Fibroblast of skin of right quadriceps (primary cell): ENCODE data around the gene KDSR.

Experiments used
- DNase-seq: peaks from one replicate; pipeline ENCODE4 v3.0.0-alpha.2; 2013

KDSR gene

GRCh38 chr18:63302636-63303405, 64.2 kb downstream of the KDSR start:
- DNase-seq = no peak

- no peak for DNase-seq
These were observed 64.8 kb downstream of the KDSR start for GRCh38 chr18:63302220-63302619.

GRCh38 chr18:63301434-63301833, 65.6 kb downstream of the KDSR start:
- DNase-seq = peak; percentile 17

- peak; percentile 68 for DNase-seq
These were observed 66.9 kb downstream of the KDSR start for GRCh38 chr18:63299837-63300745.

- no peak for DNase-seq
These were observed 68.3 kb downstream of the KDSR start for GRCh38 chr18:63298400-63299365.

GRCh38 chr18:63297687-63298399, 69.2 kb downstream of the KDSR start:
- DNase-seq = no peak

- DNase-seq = no peak
These were observed 73.1 kb downstream of the KDSR start for GRCh38 chr18:63293935-63294334.

GRCh38 chr18:63292831-63293683, 73.9 kb downstream of the KDSR start:
- no peak for DNase-seq

GRCh38 chr18:63291278-63291677, 75.7 kb downstream of the KDSR start:
- DNase-seq = no peak

GRCh38 chr18:63290821-63291200, 76.2 kb downstream of the KDSR start:
- no peak for DNase-seq

GRCh38 chr18:63290166-63290820, 76.7 kb downstream of the KDSR start:
- no peak for DNase-seq

- DNase-seq = no peak
These were observed 78.7 kb downstream of the KDSR start for GRCh38 chr18:63288311-63288710.

GRCh38 chr18:63287691-63288220, 79.2 kb downstream of the KDSR start:
- DNase-seq = no peak

- no peak for DNase-seq
These were observed 80.1 kb downstream of the KDSR start for GRCh38 chr18:63286926-63287325.

GRCh38 chr18:63284827-63285733, 81.9 kb downstream of the KDSR start:
- DNase-seq = no peak

GRCh38 chr18:63284173-63284799, 82.7 kb downstream of the KDSR start:
- no peak for DNase-seq

- DNase-seq = no peak
These were observed 83.5 kb downstream of the KDSR start for GRCh38 chr18:63283305-63284094.

GRCh38 chr18:63282793-63283192, 84.2 kb downstream of the KDSR start:
- DNase-seq = no peak
